Upper lobe of left lung (tissue), 4 donors: ENCODE data around the gene CCNY.

ENCODE experiments used
- POLR2A ChIP-seq, 4 donors: fragments of 450-650 bp; IDR thresholded peaks; one replicate each; pipeline ENCODE4 v1.5.1; 2016 to 2017; ENCODE audit warnings: antibody characterized with exemption in 4 of 4, mild to moderate bottlenecking in 2 of 4
- POLR2AphosphoS5 ChIP-seq, 2 donors: sonication (generic); formaldehyde crosslinking; IDR thresholded peaks; one replicate each; pipeline ENCODE4 v1.5.1; 2017; ENCODE audit warnings: antibody characterized with exemption in 2 of 2
- TF ChIP-seq, protein P1 (sequence below), 6 experiments: fragments of 450-650 bp in 4 of 6; fragments of 200-600 bp in 2 of 6; sonication (generic) in 2 of 6; IDR thresholded peaks; one replicate each; pipeline ENCODE4 v1.5.1; 2016 to 2019; ENCODE audit warnings: antibody characterized with exemption in 6 of 6

DNA sequence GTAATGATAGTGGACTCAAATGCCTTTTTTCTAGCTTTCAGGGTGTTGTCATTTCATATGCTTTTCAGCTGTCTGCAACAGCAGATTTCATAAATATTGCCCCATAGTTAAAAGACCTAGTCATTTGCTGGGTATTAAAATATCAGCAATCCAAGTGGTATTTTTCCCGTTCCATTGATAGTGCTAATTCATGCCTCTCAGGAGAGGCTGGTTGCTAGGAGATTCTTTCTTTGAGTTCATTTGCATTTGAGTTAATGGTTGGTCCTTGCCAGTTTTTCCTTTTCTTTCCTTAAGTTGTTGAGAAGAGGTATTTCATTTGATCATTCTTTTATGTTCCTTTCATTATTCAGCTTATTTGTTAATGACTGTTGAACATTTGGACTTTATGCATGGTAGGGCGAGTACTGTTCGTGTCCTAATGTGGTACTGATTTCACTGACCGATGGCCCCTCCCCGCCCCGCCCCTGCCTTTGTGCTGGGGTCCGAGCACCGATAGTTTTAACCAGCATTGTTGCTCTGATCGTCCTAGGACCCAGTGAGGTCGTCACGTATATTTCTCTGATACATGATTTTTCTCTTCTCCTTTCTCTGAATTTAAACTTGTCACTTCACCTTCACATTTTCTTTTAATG is 128.6 kb downstream of the CCNY start:
- TF ChIP-seq, protein P1, sequence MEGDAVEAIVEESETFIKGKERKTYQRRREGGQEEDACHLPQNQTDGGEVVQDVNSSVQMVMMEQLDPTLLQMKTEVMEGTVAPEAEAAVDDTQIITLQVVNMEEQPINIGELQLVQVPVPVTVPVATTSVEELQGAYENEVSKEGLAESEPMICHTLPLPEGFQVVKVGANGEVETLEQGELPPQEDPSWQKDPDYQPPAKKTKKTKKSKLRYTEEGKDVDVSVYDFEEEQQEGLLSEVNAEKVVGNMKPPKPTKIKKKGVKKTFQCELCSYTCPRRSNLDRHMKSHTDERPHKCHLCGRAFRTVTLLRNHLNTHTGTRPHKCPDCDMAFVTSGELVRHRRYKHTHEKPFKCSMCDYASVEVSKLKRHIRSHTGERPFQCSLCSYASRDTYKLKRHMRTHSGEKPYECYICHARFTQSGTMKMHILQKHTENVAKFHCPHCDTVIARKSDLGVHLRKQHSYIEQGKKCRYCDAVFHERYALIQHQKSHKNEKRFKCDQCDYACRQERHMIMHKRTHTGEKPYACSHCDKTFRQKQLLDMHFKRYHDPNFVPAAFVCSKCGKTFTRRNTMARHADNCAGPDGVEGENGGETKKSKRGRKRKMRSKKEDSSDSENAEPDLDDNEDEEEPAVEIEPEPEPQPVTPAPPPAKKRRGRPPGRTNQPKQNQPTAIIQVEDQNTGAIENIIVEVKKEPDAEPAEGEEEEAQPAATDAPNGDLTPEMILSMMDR (IDR thresholded peaks at IDR 0.05), result no peak
- TF ChIP-seq POLR2A (IDR thresholded peaks at IDR 0.05), result no peak
- no peak for TF ChIP-seq POLR2AphosphoS5 (IDR thresholded peaks at IDR 0.05)
